Panc1 (cell line): ENCODE results near the gene AKAP7. TPM values are rescaled to one million over a fixed set of nuclear protein-coding genes. Genes with fewer than 3 reads are reported as not detected.

ENCODE experiments used
- ATAC-seq: fragments of 200-7000 bp; cut with Tn5 transposase; 2 replicates; pipeline ENCODE4 v1.9.1; 2020; ENCODE audit warnings: mild to moderate bottlenecking, moderate library complexity
- BruUV-seq: library from RNA; stranded (reverse); fragments of 400-500 nt; replicated peaks from 2 replicates; lab custom pipeline; 2021; lab: Mats Ljungman, UMichigan
- CTCF ChIA-PET: fragments of 300-600 bp; sonication (Branson Sonifier 250); formaldehyde crosslinking; loops from one replicate; lab custom pipeline; 2022; ENCODE audit warnings: antibody characterized with exemption; lab: Charles Lee
- POLR2A ChIA-PET: fragments of 300-600 bp; sonication (Branson Sonifier 250); formaldehyde crosslinking; loops from one replicate; lab custom pipeline; 2022; ENCODE audit warnings: antibody characterized with exemption; lab: Charles Lee
- DNase-seq: peaks from one replicate; pipeline ENCODE4 v3.0.0-alpha.2; 2010; ENCODE audit warnings: low read depth, low spot score
- H3K27ac ChIP-seq: 2 replicates; pipeline ENCODE4 v1.5.1; 2011; ENCODE audit warnings: mild to moderate bottlenecking, low read length, inconsistent platforms
- H3K27me3 ChIP-seq: fragments of 200-500 bp; sonication (Bioruptor generic); 2 replicates; pipeline ENCODE4 v1.6.0; 2014; ENCODE audit warnings: low read length, inconsistent platforms; ENCODE audit not compliant: control insufficient read depth, insufficient read depth
- H3K36me3 ChIP-seq: fragments of 200-500 bp; sonication (Bioruptor generic); 2 replicates; pipeline ENCODE4 v1.5.1; 2014; ENCODE audit warnings: inconsistent platforms, mild to moderate bottlenecking, low read length, moderate library complexity; ENCODE audit not compliant: control insufficient read depth, insufficient read depth
- H3K4me1 ChIP-seq: 2 replicates; pipeline ENCODE4 v1.5.1; 2011; ENCODE audit warnings: inconsistent platforms, mild to moderate bottlenecking, low read length, moderate library complexity; ENCODE audit not compliant: control insufficient read depth, insufficient read depth
- H3K4me3 ChIP-seq, 2 experiments: 2 replicates each; pipeline ENCODE4 v1.5.1; 2011 to 2012; ENCODE audit warnings: low read depth in 2 of 2, low read length in 2 of 2, mild to moderate bottlenecking in 2 of 2, inconsistent platforms in 1 of 2, moderate library complexity in 1 of 2
- H3K9me3 ChIP-seq: fragments of 200-500 bp; sonication (Bioruptor generic); 2 replicates; pipeline ENCODE4 v1.5.1; 2014; ENCODE audit warnings: low read depth, mild to moderate bottlenecking, inconsistent platforms, low read length, moderate library complexity; ENCODE audit not compliant: control insufficient read depth, insufficient read depth
- CTCF ChIP-seq: fragments of 450-650 bp; IDR thresholded peaks from 2 replicates; pipeline ENCODE4 v1.5.1; 2017; ENCODE audit warnings: mild to moderate bottlenecking
- POLR2AphosphoS5 ChIP-seq: IDR thresholded peaks from 2 replicates; pipeline ENCODE4 v1.6.1; 2012; ENCODE audit warnings: mild to moderate bottlenecking, low read depth, low read length, moderate library complexity
- REST ChIP-seq, 2 experiments: IDR thresholded peaks; 2 replicates each; pipeline ENCODE4 v1.6.1; 2011 to 2012; ENCODE audit warnings: low read depth in 2 of 2, control low read depth in 1 of 2, low read length in 1 of 2, mild to moderate bottlenecking in 1 of 2, moderate library complexity in 1 of 2; ENCODE audit not compliant: insufficient read depth in 1 of 2
- SIN3A ChIP-seq: IDR thresholded peaks from 2 replicates; pipeline ENCODE4 v1.6.1; 2012; ENCODE audit warnings: low read depth, mild to moderate bottlenecking, low read length, moderate library complexity, borderline replicate concordance; ENCODE audit not compliant: insufficient read depth
- TCF7L2 ChIP-seq: IDR thresholded peaks from 2 replicates; pipeline ENCODE4 v1.6.1; 2011; ENCODE audit warnings: mild to moderate bottlenecking, low read depth, low read length, inconsistent platforms
- in situ Hi-C: cut with HindIII; loops from 2 replicates; pipeline ENCODE4 v1.10.0; 2016; ENCODE audit warnings: low sequenced_read_pairs, low pct_unique_long_range_greater_than_20kb
- intact Hi-C: fragments of 100-400 bp; cut with micrococcal nuclease; formaldehyde crosslinking; loops from one replicate; pipeline ENCODE4 v1.10.0; 2022; ENCODE audit not compliant: unreplicated experiment
- total RNA-seq: library from RNA; stranded (reverse); gene quantifications from one replicate; pipeline ENCODE4 v1.2.1, GENCODE V29; 2021; ENCODE audit not compliant: unreplicated experiment

The AKAP7 gene
- total RNA-seq, 1 experiment from 2014 or later = 3.2 TPM

- ATAC-seq (no peak), DNase-seq (no peak)
- H3K36me3 ChIP-seq = no peaks in the 10 kb centered on the region
- no peak overlapping the region for H3K4me3 ChIP-seq
- no peak for TF ChIP-seq REST (IDR thresholded peaks at IDR 0.05; ENCODE audit: insufficient read depth in 1 of 2, low read depth in 2 of 2, low read length in 1 of 2)
- TF ChIP-seq CTCF = no peak
- no peak for TF ChIP-seq POLR2AphosphoS5
- TF ChIP-seq TCF7L2 = no peak
- TF ChIP-seq SIN3A = no peak
- no TSS peak for BruUV-seq
- no peaks in the 10 kb centered on the region for H3K4me1 ChIP-seq
- POLR2A ChIA-PET = no interaction called here
- in situ Hi-C loops (no loop called here), intact Hi-C loops (no loop called here)
- no peaks in the 10 kb centered on the region for H3K27me3 ChIP-seq
- CTCF ChIA-PET = no interaction called here
- H3K27ac ChIP-seq = no peak overlapping the region
- H3K9me3 ChIP-seq = no peaks in the 10 kb centered on the region
These were observed 77.6 kb downstream of the AKAP7 start for GRCh38 chr6:131212913-131213312.

- TF ChIP-seq REST (IDR thresholded peaks at IDR 0.05; ENCODE audit: insufficient read depth in 1 of 2, low read depth in 2 of 2, low read length in 1 of 2) (no peak), POLR2AphosphoS5 (no peak), TCF7L2 (no peak), SIN3A (no peak), CTCF (no peak)
- POLR2A ChIA-PET = no interaction called here
- CTCF ChIA-PET = no interaction called here
These were observed 78.3 kb downstream of the AKAP7 start for GRCh38 chr6:131213501-131213990.

More at GRCh38 chr6:131213501-131213990, 78.3 kb downstream of the AKAP7 start:
- DNase-seq (no peak), ATAC-seq (no peak)
- Histone ChIP-seq H3K9me3 (no peaks in the 10 kb centered on the region), H3K4me3 (no peak overlapping the region), H3K4me1 (no peaks in the 10 kb centered on the region), H3K27ac (no peak overlapping the region), H3K36me3 (no peaks in the 10 kb centered on the region), H3K27me3 (no peaks in the 10 kb centered on the region)
- intact Hi-C loops (no loop called here), in situ Hi-C loops (no loop called here)
- no TSS peak for BruUV-seq
